Stimulated activated CD4-positive, alpha-beta T cell treated with anti-CD3 and anti-CD28 coated beads, Interleukin-15, amount 100 ng/mL, for 48 hours (primary cell): Measurements from ENCODE around the gene HLA-DPB1.

Source experiments
- DNase-seq, 2 donors: peaks; one replicate each; pipeline ENCODE4 v3.0.0-alpha.2; 2020; ENCODE audit warnings: low read depth in 2 of 2

Gene HLA-DPB1

DNA sequence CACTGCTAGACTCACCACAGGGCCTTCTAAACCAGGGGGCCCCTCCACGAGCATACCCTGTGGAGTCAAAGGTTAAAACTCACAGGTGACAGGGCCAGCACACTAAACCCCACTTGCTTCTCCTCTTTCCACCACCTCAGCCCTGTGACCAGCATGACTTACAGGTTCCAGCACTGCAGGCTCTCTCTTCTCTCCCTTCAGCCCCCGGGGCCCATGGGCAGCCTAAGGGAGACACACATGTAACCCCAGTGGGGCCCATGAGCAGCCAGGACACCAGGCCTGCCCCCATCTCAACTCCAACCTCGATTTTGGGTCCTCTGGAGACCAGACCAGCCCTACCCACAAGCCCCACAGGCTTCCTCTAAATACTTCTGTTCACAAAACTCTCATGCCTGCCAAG lies 28.0 kb downstream of the HLA-DPB1 start:
- no peak for DNase-seq

DNA sequence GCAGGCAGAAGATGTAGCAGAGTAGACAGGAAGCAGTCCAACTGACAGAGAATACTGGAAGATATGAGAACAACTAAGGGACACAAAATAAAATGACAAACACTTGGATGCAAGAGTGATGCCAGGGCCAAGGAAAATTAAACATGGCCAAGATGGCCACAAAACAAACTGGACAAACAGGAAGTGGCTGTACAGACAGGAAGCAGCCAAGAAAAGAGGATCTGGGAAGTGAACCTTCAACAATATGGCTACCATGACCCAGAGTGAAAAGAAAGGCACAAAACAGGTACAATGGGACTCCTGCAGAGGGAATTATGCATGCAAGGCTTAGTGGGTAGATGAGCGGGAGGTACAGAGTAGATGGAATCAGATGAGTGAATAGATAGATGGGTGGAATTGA lies 29.1 kb downstream of the HLA-DPB1 start:
- DNase-seq, result no peak

DNA sequence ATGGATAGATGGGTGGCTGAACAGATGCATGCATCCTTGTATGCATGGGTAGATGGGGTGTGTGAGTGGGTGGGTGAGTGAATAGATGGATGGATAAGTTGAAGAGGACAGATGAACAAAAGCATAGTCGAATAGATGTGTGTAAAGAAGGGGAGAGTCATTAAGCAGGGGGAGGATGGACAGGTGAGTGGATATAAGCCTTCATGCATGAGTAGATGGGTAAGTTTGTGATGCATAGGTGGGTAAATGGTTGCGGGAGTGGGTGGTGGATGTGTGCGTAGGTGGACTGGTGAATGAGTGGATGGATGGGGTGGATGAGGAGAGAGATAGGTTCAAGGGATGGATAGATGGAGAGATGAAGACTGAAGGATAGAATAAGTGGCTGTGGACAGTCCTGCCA lies 29.6 kb downstream of the HLA-DPB1 start:
- no peak for DNase-seq

DNA sequence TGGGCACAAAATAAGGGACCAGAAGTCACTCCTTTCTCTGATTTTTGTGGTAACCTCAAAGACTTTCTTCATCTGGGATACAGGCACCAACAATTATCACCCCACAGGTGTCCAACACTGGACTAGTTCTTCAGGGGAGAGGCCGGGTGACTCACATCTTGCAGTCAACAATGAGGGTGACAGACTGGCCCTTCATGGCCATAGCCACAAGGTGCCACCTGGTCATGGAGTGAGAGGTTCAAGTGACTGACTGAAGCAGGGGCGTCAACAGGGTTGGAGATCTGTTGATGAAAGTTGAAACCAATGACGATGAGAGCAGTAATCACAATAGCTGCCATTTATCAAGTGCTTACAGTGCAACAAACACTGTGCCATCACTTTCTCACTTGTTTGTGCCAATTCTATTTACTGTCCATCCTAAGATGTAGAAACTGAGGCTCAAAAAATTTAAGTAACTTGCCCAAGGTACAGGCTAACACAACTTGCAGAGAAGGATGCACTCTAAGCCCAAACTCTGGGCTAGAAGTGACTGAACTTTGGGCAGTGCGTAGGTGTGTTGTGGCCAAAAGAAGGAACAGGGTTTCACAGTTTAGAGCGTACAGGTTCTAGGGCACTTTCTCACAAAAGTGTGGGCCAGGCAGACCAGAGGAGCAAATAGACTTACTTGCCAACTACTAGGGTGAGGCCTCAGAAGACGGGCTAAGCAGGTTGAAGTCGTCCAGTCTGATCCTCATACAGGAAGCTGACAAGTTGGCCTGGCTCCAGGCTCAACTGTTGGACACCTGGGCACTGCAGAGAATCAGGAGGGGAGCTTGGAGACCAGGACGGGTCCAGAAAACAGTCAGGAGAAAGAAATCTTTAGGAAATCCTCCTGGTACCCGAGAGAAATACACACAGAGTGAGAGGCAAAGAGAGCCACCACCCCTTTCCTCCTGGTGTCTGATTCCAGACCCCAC lies 30.4 kb downstream of the HLA-DPB1 start:
- no peak for DNase-seq

DNA sequence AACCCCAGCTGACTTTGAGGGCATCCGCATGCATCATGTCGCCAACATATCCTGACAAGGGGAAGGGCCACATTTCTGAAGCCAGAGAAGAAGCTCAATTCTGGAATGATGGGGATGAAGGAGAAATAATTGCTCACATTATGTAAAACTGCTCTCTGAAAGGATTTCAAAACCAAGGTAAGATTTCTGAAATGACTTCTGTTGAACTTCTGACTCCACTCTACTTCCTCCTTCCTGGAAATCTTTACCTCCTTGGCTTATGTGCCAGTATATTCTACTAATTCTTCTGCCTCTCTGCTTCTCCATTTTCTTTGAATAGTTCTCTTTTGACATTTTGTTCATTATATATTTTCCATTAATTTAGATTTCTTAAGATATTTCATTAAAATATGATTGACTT lies 31.9 kb downstream of the HLA-DPB1 start:
- no peak for DNase-seq

DNA sequence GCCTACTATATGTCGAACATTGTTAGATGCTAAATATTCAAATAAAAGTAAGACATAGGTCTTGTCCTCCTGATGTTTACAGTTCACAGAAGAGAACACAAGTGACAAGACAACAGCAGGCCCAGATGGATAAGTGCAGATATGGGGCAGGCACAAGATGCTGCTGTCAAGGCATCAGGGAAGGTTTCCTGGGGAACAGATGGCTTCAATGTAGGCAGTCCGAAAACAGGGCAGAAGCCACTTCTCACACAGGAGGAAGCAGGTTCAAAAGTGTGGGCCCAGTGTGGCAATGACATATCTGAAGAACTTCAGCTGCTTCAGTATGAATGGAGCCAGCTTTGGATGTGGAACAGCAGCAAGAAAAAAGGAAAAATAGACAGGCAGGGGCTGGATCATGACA lies 32.5 kb downstream of the HLA-DPB1 start:
- no peak for DNase-seq

DNA sequence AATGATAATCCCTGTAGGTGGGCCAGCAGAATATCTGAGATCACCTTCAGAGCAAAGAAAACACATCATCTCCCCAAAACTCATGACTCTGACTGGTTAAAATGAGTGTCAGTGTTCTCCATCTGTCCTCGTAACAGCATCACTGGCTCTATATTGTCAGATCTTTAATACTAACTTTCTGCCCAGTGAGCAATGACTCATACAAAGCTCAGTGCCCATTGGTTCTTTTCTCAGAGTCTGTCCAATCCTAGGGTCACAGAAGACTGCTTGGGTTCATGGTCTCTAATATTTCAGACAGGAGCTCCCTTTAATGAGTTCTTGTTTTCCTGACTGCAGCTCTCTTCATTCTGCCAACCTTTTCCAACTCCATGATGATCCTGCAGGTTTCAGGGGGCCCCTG lies 36.4 kb downstream of the HLA-DPB1 start:
- no peak for DNase-seq

DNA sequence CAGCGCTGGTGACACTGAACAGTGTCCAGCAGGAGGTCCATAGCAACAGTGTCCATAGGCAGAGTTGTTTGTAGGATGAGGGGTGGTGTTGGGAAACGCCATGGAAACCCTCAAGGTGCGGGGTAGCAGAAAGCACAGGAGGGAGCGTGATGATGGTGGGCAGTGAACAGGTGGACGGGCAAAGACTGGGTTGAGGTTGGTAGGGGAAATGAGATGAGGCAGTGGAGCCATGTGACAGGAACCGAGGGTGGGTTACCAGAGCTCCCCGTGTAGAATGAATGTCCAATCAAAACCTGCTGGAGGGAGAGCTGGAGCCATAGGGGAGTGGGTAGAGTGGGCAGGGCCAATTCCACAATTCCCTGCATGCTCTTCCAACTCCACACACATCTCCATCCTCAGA lies 38.0 kb downstream of the HLA-DPB1 start:
- DNase-seq, result no peak

DNA sequence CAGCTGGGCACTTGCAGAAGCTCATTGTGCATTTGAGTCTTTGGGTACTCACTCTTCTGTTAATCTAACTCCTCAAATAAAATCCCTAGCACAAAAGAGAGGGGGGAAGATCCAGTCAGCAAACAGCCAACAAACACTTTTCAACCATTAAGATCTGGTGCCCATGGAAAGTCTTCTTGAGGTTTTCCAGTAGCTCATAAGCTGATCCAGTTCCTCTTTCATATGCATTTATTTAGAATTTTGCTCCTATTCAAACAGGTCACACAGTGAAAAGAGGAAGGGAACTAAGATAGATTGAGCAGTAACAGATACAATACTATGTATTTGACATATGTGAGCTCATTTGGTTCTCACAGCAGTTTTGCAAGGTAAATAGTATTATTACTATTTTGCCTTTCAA lies 38.6 kb downstream of the HLA-DPB1 start:
- no peak for DNase-seq

DNA sequence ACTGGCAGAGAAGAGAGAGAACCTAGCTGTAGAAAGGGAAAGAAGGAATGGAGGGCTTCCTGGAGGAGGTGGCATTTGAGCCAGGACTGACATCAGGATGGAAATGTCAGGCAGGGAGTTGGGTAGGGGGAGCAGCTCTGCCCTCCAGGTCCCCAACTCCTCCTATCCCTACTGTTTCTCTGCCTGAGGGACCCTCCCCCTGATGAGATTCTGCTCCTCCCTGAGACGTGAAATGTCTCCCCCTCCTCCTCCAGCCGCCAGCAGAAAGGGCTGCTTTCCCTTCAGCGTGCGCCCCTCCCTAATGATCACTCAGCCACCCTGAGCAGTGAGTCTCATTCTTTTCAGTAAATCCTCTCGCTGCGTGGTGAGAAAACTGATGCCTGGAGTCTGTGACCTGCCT lies 40.6 kb downstream of the HLA-DPB1 start:
- no peak for DNase-seq

DNA sequence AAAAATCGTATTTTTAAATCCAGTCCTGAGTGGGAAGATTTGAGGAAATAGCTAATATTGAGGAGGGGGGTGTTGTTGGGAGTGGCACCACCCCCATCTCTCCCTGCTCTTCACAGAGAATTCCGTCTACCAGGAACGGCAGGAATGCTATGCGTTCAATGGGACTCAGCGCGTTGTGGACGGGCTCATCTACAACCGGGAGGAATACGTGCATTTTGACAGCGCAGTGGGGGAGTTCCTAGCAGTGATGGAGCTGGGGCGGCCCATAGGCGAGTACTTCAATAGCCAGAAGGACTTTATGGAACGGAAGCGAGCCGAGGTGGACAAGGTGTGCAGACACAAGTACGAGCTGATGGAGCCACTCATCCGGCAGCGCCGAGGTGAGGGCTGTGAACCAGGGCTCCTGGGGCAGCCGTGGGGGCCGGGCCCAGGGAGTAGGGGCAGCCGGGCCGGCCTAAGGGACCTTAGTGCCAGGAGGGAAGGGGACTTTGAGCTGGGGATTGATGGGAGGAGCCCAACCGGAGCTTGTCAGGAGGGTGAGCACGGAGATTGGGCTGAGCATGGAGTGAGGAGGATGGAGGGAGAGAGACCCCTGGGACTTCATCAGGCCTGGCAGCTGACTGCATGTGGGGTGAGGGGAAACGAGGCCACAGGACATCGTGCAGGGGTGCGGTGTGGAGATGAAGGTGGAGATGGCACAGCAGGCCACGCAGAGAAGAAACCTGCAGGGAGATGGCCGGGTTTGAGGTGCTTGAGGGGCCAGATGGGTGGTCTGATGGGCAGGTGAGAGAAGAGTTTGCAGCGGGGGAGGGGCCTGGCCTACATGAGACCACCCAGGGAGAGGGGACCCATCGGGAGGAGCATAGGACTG lies 41.3 kb downstream of the HLA-DPB1 start:
- no peak for DNase-seq

DNA sequence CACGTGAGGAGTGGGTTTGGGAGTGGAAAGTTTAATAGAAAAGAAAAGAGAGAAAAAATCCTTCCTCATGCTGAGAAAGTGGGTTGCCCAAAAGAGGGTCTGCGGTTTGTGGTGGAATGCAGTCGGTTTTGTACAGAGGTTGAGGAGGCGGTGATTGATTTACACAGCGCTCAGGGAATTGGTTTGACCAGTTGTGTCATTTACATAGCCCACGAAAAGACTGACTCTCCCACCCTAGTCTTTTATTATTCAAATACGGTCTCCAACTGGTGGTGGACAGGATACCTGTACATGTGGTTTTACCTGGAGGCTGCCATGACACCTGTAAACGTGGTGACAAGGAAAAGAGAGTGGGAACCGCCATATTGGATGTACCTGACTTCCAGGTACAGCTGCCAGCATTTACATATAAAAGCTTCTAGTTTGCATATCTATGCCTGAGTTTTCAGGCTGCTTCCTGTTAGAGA lies 42.1 kb downstream of the HLA-DPB1 start:
- DNase-seq, result no peak

DNA sequence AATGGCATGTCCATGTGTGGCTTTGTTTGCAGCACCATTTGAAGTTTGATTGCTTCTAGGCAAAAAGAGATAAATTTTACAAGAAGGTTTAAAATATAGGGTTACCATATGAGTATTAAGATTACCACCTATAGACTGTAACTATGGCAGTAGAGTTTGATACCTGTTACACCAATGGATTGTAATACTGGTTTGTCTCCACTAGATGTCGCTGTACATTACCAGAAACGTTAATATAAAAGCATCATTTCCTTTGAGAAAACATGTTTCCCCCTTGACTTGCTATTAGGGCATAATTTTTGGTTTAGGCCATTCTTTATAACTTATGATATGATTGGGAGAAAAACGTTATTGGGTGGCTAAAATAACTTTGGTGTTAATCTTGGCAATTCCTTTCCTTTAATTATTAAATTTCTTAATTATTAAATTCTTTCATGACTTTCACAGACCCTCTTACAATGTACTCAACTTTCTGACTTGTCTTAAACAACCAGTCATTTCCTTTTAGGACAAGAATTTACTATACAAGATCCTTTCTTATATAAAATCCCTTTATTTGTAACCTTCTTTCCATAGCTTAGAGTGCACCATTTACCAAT lies 42.8 kb downstream of the HLA-DPB1 start:
- no peak for DNase-seq

DNA sequence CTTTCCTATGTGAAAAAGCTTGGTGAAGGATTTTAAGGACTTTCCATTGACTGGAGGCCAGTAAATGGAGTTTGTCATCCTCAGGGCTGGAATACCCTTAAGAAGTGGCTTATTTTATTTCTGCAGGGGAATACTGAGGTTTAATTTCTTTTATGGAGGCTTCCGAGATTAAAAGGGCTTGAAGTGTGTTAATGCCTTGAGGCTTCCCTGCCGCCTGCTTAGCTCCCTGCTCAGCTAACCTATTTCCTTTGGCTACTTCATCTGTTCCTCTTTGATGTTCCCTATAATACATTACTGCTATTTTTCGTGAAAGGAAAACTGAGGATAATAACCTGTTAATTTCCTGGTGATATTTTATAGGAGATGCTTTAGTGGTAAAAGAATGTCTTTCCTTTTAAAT lies 44.2 kb downstream of the HLA-DPB1 start:
- DNase-seq, result no peak

DNA sequence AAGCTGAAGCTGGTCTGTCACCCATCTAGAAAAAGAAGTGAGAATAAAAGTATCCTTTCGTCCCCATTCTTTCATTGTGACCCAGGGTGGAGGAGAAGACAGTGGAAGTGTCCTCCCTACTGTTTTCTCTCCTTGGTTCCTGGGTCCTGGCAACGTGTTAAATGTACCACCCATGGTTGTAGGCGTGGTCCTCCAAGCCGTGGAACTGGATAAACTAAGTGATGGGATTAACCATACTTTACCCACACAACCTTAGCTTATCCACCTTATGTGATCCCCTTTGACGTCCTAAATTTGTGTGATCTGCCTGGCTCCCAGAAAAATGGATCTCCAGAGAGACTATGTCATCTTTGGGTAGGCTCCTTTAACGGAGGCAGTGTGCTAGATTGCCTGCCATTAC lies 47.4 kb downstream of the HLA-DPB1 start:
- no peak for DNase-seq

DNA sequence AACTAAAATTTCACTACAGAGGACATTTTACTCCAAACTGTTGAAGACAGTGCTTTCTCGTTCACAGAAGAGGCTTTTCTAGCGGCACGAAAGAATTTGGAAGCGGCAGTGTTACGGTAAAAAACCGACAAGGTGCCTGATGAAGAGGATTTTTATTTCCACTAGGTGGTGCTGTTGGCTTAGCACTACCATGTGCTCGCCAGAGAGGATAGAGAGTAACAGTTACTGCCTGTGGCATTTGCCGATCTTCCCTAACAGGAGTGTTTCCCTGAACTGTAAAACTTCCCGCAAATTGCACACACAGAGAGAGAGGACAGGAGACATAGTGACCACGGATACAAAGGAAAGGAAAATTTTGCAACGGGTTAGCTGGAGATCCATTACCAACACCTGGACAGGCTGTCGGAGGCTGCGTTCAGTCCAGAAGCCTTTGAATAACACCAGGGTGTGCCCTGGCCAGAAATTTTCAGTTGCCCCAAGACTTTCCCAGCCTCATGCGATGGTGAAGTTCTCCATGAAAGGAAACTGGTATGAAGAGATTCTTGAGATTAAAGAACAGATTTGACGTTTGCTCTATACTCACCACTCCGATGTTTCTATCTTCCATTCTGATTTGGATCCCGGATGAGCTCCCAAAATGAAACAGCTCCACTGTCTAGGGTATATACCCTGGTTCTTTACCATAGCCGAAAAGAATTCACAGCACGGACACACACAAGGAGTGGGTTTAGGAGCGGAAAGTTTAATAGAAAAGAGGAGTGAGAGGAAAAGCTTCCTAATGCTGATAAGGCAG lies 48.1 kb downstream of the HLA-DPB1 start:
- DNase-seq, result no peak

DNA sequence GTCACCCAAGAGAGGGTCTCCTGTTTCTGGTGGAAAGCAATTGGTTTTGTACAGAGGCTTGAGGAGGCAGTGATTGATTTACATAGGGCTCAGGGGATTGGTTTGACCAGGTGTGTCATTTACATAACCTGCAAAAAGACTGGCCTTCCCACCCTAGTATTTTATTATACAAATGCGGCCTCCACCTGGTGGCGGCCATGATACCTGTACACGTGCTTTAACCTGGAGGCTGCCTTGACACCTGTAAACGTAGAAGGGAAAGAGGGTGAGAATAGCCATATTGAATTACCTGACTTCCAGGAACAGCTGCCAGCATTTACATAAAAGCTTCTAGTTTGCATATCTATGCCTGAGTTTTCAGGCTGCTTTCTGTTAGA lies 48.7 kb downstream of the HLA-DPB1 start:
- DNase-seq, result no peak

DNA sequence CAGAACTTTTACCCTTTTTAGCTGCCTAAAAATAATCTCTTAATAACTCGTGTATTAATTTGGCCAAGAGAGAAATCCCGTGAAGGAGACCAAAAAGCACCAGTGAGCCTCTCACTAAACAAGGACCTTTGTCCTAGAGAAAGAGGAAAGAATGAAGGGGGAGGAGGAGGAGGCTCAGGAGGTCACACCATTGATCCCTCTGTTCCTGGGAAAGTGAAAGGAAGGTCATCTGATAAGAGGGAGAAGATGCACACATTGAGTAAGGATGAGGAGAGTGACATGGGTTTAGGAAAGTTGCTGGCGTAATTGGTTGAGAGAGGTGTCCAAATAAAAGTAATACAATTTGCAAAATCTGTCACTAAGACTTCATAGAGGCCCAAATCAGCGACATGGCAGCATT lies 49.2 kb downstream of the HLA-DPB1 start:
- DNase-seq, result no peak

DNA sequence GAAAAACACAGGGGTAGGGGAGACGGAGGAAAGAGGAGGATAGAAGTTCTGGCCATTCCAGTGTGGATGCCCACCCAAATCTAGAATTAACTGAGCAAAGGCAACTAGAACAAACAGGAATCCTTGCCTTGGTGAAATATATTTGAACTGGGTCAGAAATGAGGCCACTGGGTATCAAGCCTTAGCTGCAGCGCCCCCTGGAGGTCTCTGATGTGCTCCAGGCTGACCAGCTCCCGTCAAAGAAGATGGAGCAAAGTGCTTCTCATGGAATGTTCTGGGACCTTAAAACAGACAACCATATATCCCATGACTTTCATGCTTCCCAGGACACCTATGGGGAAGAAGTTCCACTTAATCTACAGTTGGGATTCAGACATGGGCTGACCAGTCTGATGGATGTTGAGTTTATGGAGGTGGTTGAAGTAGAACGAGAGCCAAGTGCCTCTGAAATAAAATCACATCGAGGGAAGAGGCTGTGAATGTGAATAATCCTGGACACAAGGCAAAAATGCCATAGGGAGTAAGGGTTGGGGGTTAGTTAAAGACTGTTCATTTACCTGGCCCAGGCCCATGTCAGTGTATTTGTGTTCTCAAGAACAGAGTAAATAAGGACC lies 50.4 kb downstream of the HLA-DPB1 start:
- peak; percentile 37 to 49 for DNase-seq

DNA sequence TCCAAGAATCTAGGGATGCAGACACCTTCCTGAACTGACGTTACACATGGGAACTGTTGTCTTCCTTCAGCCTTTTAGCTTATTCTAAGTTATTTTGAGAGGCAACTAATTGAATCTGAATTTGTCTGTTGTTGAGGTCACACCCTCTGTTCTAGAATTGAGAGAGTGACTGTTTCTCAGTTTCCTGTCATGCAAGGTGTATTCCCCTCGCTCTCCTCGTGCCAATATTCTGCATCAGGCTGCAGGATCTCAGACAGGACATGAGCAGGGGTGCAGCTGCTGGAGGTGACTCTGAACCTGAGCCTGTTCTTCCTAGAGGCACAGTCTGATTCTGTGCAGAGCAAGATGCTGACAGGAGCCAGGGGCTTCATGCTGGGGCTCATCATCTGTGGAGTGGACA lies 52.5 kb downstream of the HLA-DPB1 start:
- DNase-seq, result no peak

DNA sequence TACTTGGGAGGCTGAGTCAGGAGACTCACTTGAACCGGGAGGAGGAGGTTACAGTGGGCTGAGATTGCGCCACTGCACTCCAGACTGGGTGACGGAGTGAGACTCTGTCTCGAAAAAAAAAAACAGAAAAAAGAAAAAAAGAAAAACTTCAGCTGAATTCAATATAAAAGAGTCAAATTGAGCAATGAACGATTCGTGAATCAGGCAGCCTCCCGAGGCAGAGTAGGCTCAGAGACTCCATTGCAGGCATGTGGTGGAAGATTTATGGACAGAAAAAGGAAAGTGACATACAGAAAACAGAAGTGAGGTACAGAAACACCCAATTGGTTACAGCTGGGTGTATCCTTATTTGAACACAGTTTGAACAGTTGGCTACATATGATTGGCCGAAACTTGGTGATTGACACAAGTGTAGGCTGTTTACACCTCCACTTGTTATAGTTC lies 56.3 kb downstream of the HLA-DPB1 start:
- DNase-seq, result no peak
